Kidney (tissue), 14 donors: ENCODE measurements around the gene TMEM9. TPM values are rescaled to one million over a fixed set of nuclear protein-coding genes. Genes with fewer than 3 reads are reported as not detected.

Experiments
- DNase-seq, 5 donors: peaks; one replicate each; pipeline ENCODE4 v3.0.0-alpha.2; 2013 to 2020
- FAIRE-seq: peaks from 2 replicates; lab custom pipeline; 2012; peaks lifted over from hg19 to GRCh38; lab: Jason Lieb, UNC
- H3K27ac ChIP-seq, 2 donors: one replicate each; pipeline ENCODE4 v1.7.0; 2013; ENCODE audit warnings: low read depth in 2 of 2, low read length in 2 of 2, inconsistent platforms in 1 of 2
- H3K27me3 ChIP-seq: one replicate; pipeline ENCODE4 v1.7.1; 2013; ENCODE audit warnings: low read length, inconsistent platforms; ENCODE audit not compliant: control insufficient read depth, insufficient read depth
- H3K36me3 ChIP-seq, 3 donors: one replicate each; pipeline versions ENCODE4 v1.7.0 to v1.7.1; 2013; ENCODE audit warnings: low read length in 3 of 3, control low read depth in 1 of 3, inconsistent platforms in 1 of 3; ENCODE audit not compliant: insufficient read depth in 3 of 3, control insufficient read depth in 2 of 3
- H3K4me1 ChIP-seq, 3 donors: one replicate each; pipeline versions ENCODE4 v1.7.0 to v1.7.1; 2013; ENCODE audit warnings: low read length in 3 of 3, inconsistent platforms in 1 of 3, low read depth in 1 of 3; ENCODE audit not compliant: control insufficient read depth in 2 of 3, insufficient read depth in 2 of 3
- H3K4me3 ChIP-seq, 3 donors: one replicate each; pipeline versions ENCODE4 v1.7.0 to v1.8.1; 2013; ENCODE audit warnings: low read length in 3 of 3, control low read depth in 1 of 3, inconsistent platforms in 1 of 3
- H3K9ac ChIP-seq, 3 donors: one replicate each; pipeline versions ENCODE4 v1.7.0 to v1.7.1; 2013; ENCODE audit warnings: low read length in 3 of 3, control low read depth in 1 of 3, inconsistent platforms in 1 of 3
- H3K9me3 ChIP-seq, 3 donors: one replicate each; pipeline versions ENCODE4 v1.7.0 to v1.7.1; 2013; ENCODE audit warnings: low read length in 3 of 3, control low read depth in 1 of 3, inconsistent platforms in 1 of 3; ENCODE audit not compliant: control insufficient read depth in 2 of 3, insufficient read depth in 1 of 3
- intact Hi-C: fragments of 100-400 bp; cut with DNase I; formaldehyde crosslinking; loops from one replicate; pipeline ENCODE4 v1.11.1; 2022
- polyA plus RNA-seq: library from polyadenylated mRNA; stranded (reverse); fragments of 350-450 nt; fragmentation: Illumina TruSeq; extraction: RNeasy Lipid Tissue Mini Kit (QIAGEN cat#74804); gene quantifications from one replicate; pipeline ENCODE4 v1.2.3, GENCODE V29; 2014; ENCODE audit warnings: low read depth, low replicate concordance; ENCODE audit not compliant: insufficient read depth
- total RNA-seq: library from RNA; stranded (reverse); fragmentation: NEBNext Ultra II Directional; extraction: Animal tissue kit (Norgen Biotek cat#: 25700); gene quantifications from one replicate; pipeline ENCODE4 v1.2.1, GENCODE V29; 2021
- TF ChIP-seq, protein P1 (sequence below): IDR thresholded peaks from 3 replicates; pipeline ENCODE4 v1.5.1; 2012; ENCODE audit warnings: mild to moderate bottlenecking, moderate library complexity, borderline replicate concordance; ENCODE audit not compliant: insufficient read depth; ENCODE audit errors: extremely low read depth
- donor health status: control.
- donor health status: control.
- donor health status: control.
- donor health status: control.
- donor health status: control.
- donor health status: DM: yes; HTN: yes; CAD: no.
- donor health status: Normal renal cell carcinoma (clear cell type).

TMEM9 gene
- total and polyA plus RNA-seq, 2 donors from 2014 or later, result 81.9 to 166 TPM

DNA sequence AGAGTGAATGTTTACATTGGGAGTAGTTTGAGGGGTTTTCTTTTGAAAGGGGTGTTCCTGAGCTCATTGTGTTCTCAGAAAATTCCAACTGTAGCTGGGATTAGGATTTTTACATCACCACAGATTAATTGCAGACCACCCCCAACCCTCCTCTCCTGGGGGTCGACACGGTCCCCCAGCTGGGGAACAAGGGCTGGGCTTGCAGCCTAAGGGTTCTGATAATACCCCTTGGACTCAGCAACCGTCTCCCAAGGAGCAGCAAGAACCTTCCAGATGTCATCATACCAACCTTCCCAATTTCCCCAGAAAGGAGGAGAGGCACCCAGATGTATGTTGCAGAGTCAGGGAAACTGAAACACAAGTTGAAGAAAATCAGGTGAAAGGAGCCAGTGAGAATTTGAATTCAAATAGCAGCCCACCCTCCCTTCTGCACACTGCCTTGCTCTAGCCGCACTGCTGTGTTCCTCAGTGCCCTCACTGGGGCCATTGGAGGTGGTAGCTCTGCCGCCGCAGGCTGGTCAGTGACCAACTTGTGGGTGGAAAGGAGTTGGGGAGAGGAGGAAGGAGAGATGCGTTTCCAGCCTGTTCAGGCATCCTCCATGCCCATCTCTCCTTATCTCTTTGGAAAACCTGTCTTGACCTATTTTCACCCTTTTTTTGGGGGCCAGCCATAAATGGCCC, 21.7 kb upstream of the TMEM9 start:
- no peak overlapping the region for H3K4me3 ChIP-seq
- intact Hi-C loops, result no loop called here
- H3K27ac ChIP-seq, result no peak overlapping the region
- FAIRE-seq, result no peak
- H3K9ac ChIP-seq, result no peak overlapping the region
- H3K9me3 ChIP-seq, result no peaks in the 10 kb centered on the region
- peak in 1 of 5 donors; percentile 23 for DNase-seq
- H3K4me1 ChIP-seq, result peaks cover 0 to 5% (median 0%) of the 10 kb centered on the region in 3 donors
- H3K36me3 ChIP-seq, result no peaks in the 10 kb centered on the region
- TF ChIP-seq, protein P1, sequence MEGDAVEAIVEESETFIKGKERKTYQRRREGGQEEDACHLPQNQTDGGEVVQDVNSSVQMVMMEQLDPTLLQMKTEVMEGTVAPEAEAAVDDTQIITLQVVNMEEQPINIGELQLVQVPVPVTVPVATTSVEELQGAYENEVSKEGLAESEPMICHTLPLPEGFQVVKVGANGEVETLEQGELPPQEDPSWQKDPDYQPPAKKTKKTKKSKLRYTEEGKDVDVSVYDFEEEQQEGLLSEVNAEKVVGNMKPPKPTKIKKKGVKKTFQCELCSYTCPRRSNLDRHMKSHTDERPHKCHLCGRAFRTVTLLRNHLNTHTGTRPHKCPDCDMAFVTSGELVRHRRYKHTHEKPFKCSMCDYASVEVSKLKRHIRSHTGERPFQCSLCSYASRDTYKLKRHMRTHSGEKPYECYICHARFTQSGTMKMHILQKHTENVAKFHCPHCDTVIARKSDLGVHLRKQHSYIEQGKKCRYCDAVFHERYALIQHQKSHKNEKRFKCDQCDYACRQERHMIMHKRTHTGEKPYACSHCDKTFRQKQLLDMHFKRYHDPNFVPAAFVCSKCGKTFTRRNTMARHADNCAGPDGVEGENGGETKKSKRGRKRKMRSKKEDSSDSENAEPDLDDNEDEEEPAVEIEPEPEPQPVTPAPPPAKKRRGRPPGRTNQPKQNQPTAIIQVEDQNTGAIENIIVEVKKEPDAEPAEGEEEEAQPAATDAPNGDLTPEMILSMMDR, result no peak
- no peaks in the 10 kb centered on the region for H3K27me3 ChIP-seq

DNA sequence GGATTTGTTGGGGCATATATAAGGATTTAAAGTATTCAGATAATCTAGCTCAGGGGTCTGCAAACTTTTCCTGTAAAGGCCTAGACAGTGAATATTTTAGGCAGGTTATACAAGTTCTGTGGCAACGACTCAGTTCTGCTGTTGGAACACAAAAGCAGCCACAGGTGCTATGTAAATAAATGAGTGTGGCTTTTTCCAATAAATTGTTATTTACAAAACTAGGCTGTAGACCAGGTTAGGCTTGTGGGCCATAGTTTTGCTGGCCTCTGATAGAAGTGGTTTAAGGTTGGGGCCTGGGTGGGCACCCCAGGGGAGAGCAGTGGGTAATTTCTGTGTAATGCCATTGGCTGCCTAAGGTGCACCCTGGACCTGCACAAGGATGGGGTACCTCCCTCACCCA, 19.5 kb upstream of the TMEM9 start:
- TF ChIP-seq, protein P1, result no peak
- intact Hi-C loops, result no loop called here

DNA sequence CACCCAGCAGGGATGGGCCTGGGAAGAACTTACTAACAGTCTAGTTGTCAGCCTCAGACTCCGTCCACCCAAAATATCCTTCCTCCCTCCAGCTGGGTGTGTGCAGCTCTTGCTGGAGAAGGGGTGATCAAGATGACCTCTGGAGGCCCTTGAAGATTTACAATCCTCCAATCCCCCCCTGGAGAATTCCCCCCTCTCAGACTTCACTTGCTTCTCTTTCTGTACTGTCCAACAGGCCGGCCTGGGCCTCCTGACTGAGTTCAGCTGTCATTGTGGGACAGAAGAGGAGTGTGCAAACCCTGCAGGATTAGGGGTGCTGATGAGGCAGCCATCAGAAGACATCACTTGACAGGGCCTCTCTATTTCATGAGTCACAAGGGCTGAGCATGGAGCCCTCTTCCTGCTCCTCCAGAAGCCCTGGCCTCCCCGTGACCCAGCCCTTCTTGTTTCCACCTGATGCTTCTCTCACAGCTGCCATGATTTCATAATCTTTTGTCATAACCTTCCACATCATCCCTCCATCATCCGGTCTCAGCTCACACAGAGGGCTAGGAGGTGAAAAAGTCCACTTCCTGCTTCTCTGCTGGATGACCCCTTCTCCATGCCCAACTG, 18.8 kb upstream of the TMEM9 start:
- Histone ChIP-seq H3K36me3 (no peaks in the 10 kb centered on the region), H3K9me3 (no peaks in the 10 kb centered on the region), H3K27ac (no peak overlapping the region), H3K4me1 (peaks cover 0 to 8% (median 8%) of the 10 kb centered on the region in 3 donors), H3K27me3 (no peaks in the 10 kb centered on the region), H3K9ac (no peak overlapping the region), H3K4me3 (no peak overlapping the region)
- DNase-seq (peak in 1 of 5 donors; percentile 36), FAIRE-seq (no peak)
- TF ChIP-seq, protein P1, result no peak
- intact Hi-C loops, result no loop called here

More for the DNA sequence above, 19.5 kb upstream of the TMEM9 start:
- Histone ChIP-seq H3K4me1 (peaks cover 0 to 8% (median 8%) of the 10 kb centered on the region in 3 donors), H3K36me3 (no peaks in the 10 kb centered on the region), H3K9me3 (no peaks in the 10 kb centered on the region), H3K4me3 (no peak overlapping the region), H3K9ac (no peak overlapping the region), H3K27ac (no peak overlapping the region), H3K27me3 (no peaks in the 10 kb centered on the region)
- DNase-seq (peak in 1 of 5 donors; percentile 20), FAIRE-seq (no peak)
